ENCODE data around the gene CLEC4G.
A peak's percentile ranks its signal among the peaks of the same experiment; 100 is the strongest.

CLEC4G gene

DNA sequence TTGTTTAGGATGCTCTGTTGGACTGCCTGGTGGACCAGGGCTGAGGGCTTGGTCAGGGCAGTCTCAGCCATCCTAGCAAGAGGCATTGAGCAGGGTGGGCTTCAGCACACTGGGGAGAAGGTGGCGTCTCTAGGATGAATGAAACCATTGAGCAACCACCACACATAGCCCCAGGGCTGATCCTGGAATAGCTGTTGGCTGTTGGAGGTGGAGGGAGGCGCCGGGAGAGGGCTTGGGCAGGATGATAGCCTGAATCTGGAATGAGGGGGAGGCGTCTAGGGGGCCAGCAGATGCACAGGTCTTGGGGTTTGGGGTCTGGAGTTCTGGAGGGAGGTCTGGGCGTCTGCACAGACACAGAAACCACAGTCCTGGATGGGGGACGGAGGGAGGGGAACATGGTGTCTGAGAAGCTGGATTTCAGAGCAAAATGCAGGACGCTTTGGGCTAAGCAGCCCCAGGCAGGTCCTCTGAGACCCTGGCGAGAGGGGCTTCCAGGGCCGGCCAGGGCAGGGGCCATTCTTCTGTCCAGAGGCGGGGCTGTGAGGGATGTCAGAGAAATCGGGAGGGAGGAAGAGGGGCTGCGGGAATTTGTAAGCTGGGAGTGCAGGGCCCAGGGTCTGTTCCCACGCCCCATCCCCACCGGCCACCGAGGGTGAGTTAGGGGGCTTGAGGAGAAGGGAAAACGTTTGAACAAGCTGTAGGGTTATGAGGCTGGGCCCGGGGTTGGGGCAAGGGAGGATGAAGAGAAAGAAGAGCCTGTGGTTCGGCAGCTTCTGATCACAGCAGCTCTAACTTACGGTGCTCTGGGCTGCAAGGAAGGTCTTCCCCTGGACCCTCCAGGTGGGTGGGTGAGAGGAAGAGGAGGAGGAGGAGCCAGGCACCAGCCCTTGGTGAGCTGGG, 46.1 kb downstream of the CLEC4G start:
- Histone ChIP-seq H4K20me1 (ENCODE audit: control insufficient read depth, insufficient read depth, low read depth, low read length) (no peaks in the 10 kb centered on the region; the same call in 1 of the 2 replicates), H3K4me1 (ENCODE audit: control insufficient read depth, low read length) (peaks cover 9% of the 10 kb centered on the region), H3K27ac (ENCODE audit: low read depth, low read length) (no peak overlapping the region), H3K4me3 (ENCODE audit: low read length) (no peak overlapping the region), H3K27me3 (ENCODE audit: control insufficient read depth, low read length) (no peaks in the 10 kb centered on the region), H3K9me3 (ENCODE audit: control insufficient read depth, insufficient read depth, low read length) (no peaks in the 10 kb centered on the region), H3F3A (ENCODE audit: control insufficient read depth, insufficient read depth) (no peaks in the 10 kb centered on the region), H3K9me2 (replicated peaks; ENCODE audit: control insufficient read depth, low read length) (no peaks in the 10 kb centered on the region), H3K79me2 (ENCODE audit: control insufficient read depth, low read length) (peaks cover 20% of the 10 kb centered on the region), H3K4me2 (ENCODE audit: low read length) (no peak overlapping the region), H3K36me3 (ENCODE audit: control insufficient read depth, low read length) (peaks cover 16% of the 10 kb centered on the region)
- no peak for TF ChIP-seq EZH2phosphoT487 (IDR thresholded peaks at IDR 0.05; ENCODE audit: borderline replicate concordance, low read length)
- TF ChIP-seq, protein P1, sequence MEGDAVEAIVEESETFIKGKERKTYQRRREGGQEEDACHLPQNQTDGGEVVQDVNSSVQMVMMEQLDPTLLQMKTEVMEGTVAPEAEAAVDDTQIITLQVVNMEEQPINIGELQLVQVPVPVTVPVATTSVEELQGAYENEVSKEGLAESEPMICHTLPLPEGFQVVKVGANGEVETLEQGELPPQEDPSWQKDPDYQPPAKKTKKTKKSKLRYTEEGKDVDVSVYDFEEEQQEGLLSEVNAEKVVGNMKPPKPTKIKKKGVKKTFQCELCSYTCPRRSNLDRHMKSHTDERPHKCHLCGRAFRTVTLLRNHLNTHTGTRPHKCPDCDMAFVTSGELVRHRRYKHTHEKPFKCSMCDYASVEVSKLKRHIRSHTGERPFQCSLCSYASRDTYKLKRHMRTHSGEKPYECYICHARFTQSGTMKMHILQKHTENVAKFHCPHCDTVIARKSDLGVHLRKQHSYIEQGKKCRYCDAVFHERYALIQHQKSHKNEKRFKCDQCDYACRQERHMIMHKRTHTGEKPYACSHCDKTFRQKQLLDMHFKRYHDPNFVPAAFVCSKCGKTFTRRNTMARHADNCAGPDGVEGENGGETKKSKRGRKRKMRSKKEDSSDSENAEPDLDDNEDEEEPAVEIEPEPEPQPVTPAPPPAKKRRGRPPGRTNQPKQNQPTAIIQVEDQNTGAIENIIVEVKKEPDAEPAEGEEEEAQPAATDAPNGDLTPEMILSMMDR (IDR thresholded peaks at IDR 0.05; ENCODE audit: low read depth, low read length, poor library complexity, severe bottlenecking) = no peak

DNA sequence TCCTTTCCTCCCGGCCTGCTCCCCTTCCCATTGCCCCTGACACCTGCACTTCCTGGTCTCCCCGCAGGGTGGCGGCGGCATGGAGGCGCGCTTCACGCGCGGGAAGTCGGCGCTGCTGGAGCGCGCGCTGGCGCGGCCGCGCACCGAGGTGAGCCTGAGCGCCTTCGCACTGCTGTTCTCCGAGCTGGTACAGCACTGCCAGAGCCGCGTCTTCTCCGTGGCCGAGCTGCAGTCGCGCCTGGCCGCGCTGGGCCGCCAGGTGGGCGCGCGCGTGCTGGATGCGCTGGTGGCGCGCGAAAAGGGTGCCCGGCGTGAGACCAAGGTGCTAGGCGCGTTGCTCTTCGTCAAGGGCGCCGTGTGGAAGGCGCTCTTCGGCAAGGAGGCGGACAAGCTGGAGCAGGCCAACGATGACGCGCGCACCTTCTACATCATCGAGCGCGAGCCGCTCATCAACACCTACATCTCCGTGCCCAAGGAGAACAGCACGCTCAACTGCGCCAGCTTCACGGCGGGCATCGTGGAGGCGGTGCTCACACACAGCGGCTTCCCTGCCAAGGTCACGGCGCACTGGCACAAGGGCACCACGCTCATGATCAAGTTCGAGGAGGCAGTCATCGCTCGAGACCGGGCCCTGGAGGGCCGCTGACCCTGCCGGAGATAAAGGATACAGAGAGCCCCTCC, 49.6 kb downstream of the CLEC4G start:
- peaks cover 38% of the 10 kb centered on the region for H3K4me1 ChIP-seq (ENCODE audit: control insufficient read depth, low read length)
- H3K27ac ChIP-seq (ENCODE audit: low read depth, low read length) = no peak overlapping the region
- peak overlapping the region; percentile 97 for H3K4me3 ChIP-seq (ENCODE audit: low read length)
- peaks cover 21% of the 10 kb centered on the region for H3K79me2 ChIP-seq (ENCODE audit: control insufficient read depth, low read length)
- TF ChIP-seq, protein P1 (IDR thresholded peaks at IDR 0.05; ENCODE audit: low read depth, low read length, poor library complexity, severe bottlenecking) = no peak
- no peak for TF ChIP-seq EZH2phosphoT487 (IDR thresholded peaks at IDR 0.05; ENCODE audit: borderline replicate concordance, low read length)
- H3K9me3 ChIP-seq (ENCODE audit: control insufficient read depth, insufficient read depth, low read length) = no peaks in the 10 kb centered on the region
- no peaks in the 10 kb centered on the region; the same call in 1 of the 2 replicates for H3K27me3 ChIP-seq (ENCODE audit: control insufficient read depth, low read length)
- H3F3A ChIP-seq (ENCODE audit: control insufficient read depth, insufficient read depth) = no peaks in the 10 kb centered on the region
- no peaks in the 10 kb centered on the region for H3K9me2 ChIP-seq (replicated peaks; ENCODE audit: control insufficient read depth, low read length)
- peaks cover 17% of the 10 kb centered on the region for H3K36me3 ChIP-seq (ENCODE audit: control insufficient read depth, low read length)
- no peaks in the 10 kb centered on the region; the same call in 1 of the 2 replicates for H4K20me1 ChIP-seq (ENCODE audit: control insufficient read depth, insufficient read depth, low read depth, low read length)
- H3K4me2 ChIP-seq (ENCODE audit: low read length) = peak overlapping the region; percentile 92

DNA sequence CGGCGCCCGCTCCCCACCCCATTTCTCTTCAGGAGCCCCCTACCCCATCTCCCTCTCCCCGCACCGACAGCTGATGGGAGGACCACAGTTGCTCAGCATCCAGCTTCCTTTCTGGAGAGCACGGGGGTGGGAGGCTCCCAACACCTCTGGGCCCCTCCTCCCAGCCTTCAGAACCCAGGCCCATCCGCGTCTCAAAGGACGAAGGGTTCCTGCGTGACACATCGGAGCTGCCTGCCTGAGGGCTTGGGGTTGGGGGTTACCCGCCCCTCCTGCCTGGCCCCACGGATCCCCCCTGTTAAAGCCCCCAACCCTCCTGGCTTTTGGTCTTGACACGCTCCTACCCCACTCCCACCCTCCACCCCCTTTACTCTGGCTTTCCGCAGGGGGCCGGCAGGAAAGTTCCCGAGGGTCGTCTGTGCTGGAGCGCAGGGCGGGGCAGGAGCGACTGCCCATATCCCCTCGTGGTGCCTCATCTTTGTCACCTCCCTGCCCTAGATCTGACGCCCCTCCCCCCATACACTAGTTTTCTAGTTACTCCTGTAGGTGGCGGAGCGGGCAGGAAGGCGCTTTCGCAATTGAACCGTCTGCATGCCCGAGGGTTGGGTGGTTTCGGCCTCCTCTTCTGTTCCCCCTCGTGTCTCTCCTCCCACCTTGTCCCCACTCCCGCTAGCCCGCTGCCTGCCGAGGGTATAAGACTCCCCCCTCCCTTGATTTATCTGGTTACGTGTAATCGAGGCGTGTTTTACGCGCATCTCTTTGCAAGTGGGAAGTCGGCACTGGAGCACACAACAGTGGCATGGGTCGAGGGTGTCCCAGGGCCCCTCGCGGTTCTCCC, 50.4 kb downstream of the CLEC4G start:
- Histone ChIP-seq H3K79me2 (ENCODE audit: control insufficient read depth, low read length) (peaks cover 21% of the 10 kb centered on the region), H3K36me3 (ENCODE audit: control insufficient read depth, low read length) (peaks cover 17% of the 10 kb centered on the region), H3K9me2 (replicated peaks; ENCODE audit: control insufficient read depth, low read length) (no peaks in the 10 kb centered on the region), H3K27ac (ENCODE audit: low read depth, low read length) (0 out of 2 replicates have a peak overlapping the region, but pooled peaks have one; percentile 18), H3F3A (ENCODE audit: control insufficient read depth, insufficient read depth) (no peaks in the 10 kb centered on the region), H3K4me1 (ENCODE audit: control insufficient read depth, low read length) (peaks cover 45% of the 10 kb centered on the region), H3K27me3 (ENCODE audit: control insufficient read depth, low read length) (no peaks in the 10 kb centered on the region; the same call in 1 of the 2 replicates), H3K4me2 (ENCODE audit: low read length) (peak overlapping the region; percentile 92), H4K20me1 (ENCODE audit: control insufficient read depth, insufficient read depth, low read depth, low read length) (no peaks in the 10 kb centered on the region; the same call in 1 of the 2 replicates), H3K9me3 (ENCODE audit: control insufficient read depth, insufficient read depth, low read length) (no peaks in the 10 kb centered on the region), H3K4me3 (ENCODE audit: low read length) (peak overlapping the region; percentile 97)
- no peak for TF ChIP-seq EZH2phosphoT487 (IDR thresholded peaks at IDR 0.05; ENCODE audit: borderline replicate concordance, low read length)
- TF ChIP-seq, protein P1 (IDR thresholded peaks at IDR 0.05; ENCODE audit: low read depth, low read length, poor library complexity, severe bottlenecking) = peak; percentile 62
